ENCODE measurements around the gene LRPPRC. TPM values are rescaled to one million over a fixed set of nuclear protein-coding genes. Genes with fewer than 3 reads are reported as not detected.

LRPPRC gene
- total RNA-seq, 2 experiments from 2014 or later = 62.0 to 62.1 TPM

GRCh38 chr2:43877782-43878464 is 117.9 kb downstream of the LRPPRC start:
- H3K9me3 Mint-ChIP-seq = no peaks in the 10 kb centered on the region
- ChIA-PET POLR2A (interaction anchor here (0.7 kb wide), 1 partner anchor 49 kb away, joined by 4 read pairs; no protein-coding TSS in a partner anchor), CTCF (interaction anchor here (0.6 to 1.9 kb wide), 18 partner anchors 8 to 471 kb away, joined by 3 to 12 read pairs (median 4); no protein-coding TSS in a partner anchor)
- no peaks in the 10 kb centered on the region for H3K36me3 Mint-ChIP-seq (ENCODE audit: low read depth)
- H3K27me3 Mint-ChIP-seq = no peaks in the 10 kb centered on the region
- no peak overlapping the region for H3K27ac Mint-ChIP-seq
- no peak overlapping the region for H3K4me3 Mint-ChIP-seq
- peak; percentile 74 for DNase-seq
- peaks cover 2% of the 10 kb centered on the region for H3K4me1 Mint-ChIP-seq

GRCh38 chr2:43874776-43875451 is 120.9 kb downstream of the LRPPRC start:
- CTCF ChIA-PET = interaction anchor here (0.6 to 1.7 kb wide), 2 partner anchors 29 to 164 kb away, joined by 3 read pairs; no protein-coding TSS in a partner anchor
- H3K9me3 Mint-ChIP-seq = no peaks in the 10 kb centered on the region
- peaks cover 2% of the 10 kb centered on the region for H3K4me1 Mint-ChIP-seq
- no peak for DNase-seq
- no peak overlapping the region for H3K27ac Mint-ChIP-seq
- peaks cover 12% of the 10 kb centered on the region for H3K27me3 Mint-ChIP-seq
- no peaks in the 10 kb centered on the region for H3K36me3 Mint-ChIP-seq (ENCODE audit: low read depth)
- no peak overlapping the region for H3K4me3 Mint-ChIP-seq
- POLR2A ChIA-PET = no interaction called here

- no peak for DNase-seq
- Mint-ChIP-seq H3K4me1 (no peaks in the 10 kb centered on the region), H3K9me3 (no peaks in the 10 kb centered on the region), H3K27ac (no peak overlapping the region), H3K4me3 (no peak overlapping the region), H3K36me3 (ENCODE audit: low read depth) (no peaks in the 10 kb centered on the region), H3K27me3 (peaks cover 23% of the 10 kb centered on the region)
- ChIA-PET CTCF (no interaction called here), POLR2A (no interaction called here)
These were observed 123.6 kb downstream of the LRPPRC start for GRCh38 chr2:43872151-43872550.

GRCh38 chr2:43855292-43855691 is 140.5 kb downstream of the LRPPRC start:
- no peaks in the 10 kb centered on the region for H3K9me3 Mint-ChIP-seq
- POLR2A ChIA-PET = no interaction called here
- H3K4me3 Mint-ChIP-seq = no peak overlapping the region
- CTCF ChIA-PET = no interaction called here
- H3K4me1 Mint-ChIP-seq = no peaks in the 10 kb centered on the region
- no peaks in the 10 kb centered on the region for H3K36me3 Mint-ChIP-seq (ENCODE audit: low read depth)
- H3K27me3 Mint-ChIP-seq = peaks cover 25% of the 10 kb centered on the region
- DNase-seq = no peak
- no peak overlapping the region for H3K27ac Mint-ChIP-seq

GRCh38 chr2:43854671-43855070 is 141.1 kb downstream of the LRPPRC start:
- DNase-seq = no peak
- H3K4me1 Mint-ChIP-seq = no peaks in the 10 kb centered on the region
- H3K27me3 Mint-ChIP-seq = peaks cover 22% of the 10 kb centered on the region
- no peak overlapping the region for H3K27ac Mint-ChIP-seq
- ChIA-PET CTCF (no interaction called here), POLR2A (no interaction called here)
- no peak overlapping the region for H3K4me3 Mint-ChIP-seq
- no peaks in the 10 kb centered on the region for H3K36me3 Mint-ChIP-seq (ENCODE audit: low read depth)
- no peaks in the 10 kb centered on the region for H3K9me3 Mint-ChIP-seq

- H3K27me3 Mint-ChIP-seq = peaks cover 24% of the 10 kb centered on the region
- H3K36me3 Mint-ChIP-seq (ENCODE audit: low read depth) = no peaks in the 10 kb centered on the region
- no peaks in the 10 kb centered on the region for H3K4me1 Mint-ChIP-seq
- H3K4me3 Mint-ChIP-seq = no peak overlapping the region
- POLR2A ChIA-PET = no interaction called here
- no peaks in the 10 kb centered on the region for H3K9me3 Mint-ChIP-seq
- H3K27ac Mint-ChIP-seq = no peak overlapping the region
- CTCF ChIA-PET = no interaction called here
- no peak for DNase-seq
These were observed 142.4 kb downstream of the LRPPRC start for GRCh38 chr2:43853141-43854081.

GRCh38 chr2:43852196-43852730 is 143.5 kb downstream of the LRPPRC start:
- Mint-ChIP-seq H3K27ac (no peak overlapping the region), H3K4me3 (no peak overlapping the region), H3K9me3 (no peaks in the 10 kb centered on the region), H3K27me3 (peaks cover 19% of the 10 kb centered on the region), H3K4me1 (no peaks in the 10 kb centered on the region), H3K36me3 (ENCODE audit: low read depth) (no peaks in the 10 kb centered on the region)
- POLR2A ChIA-PET = no interaction called here
- no peak for DNase-seq
- CTCF ChIA-PET = no interaction called here

- CTCF ChIA-PET = no interaction called here
- Mint-ChIP-seq H3K36me3 (ENCODE audit: low read depth) (no peaks in the 10 kb centered on the region), H3K9me3 (no peaks in the 10 kb centered on the region), H3K27ac (no peak overlapping the region), H3K27me3 (peaks cover 12% of the 10 kb centered on the region), H3K4me1 (no peaks in the 10 kb centered on the region), H3K4me3 (no peak overlapping the region)
- no peak for DNase-seq
- POLR2A ChIA-PET = no interaction called here
These were observed 144.5 kb downstream of the LRPPRC start for GRCh38 chr2:43851011-43851980.

- Mint-ChIP-seq H3K9me3 (no peaks in the 10 kb centered on the region), H3K4me1 (no peaks in the 10 kb centered on the region), H3K27me3 (peaks cover 7% of the 10 kb centered on the region), H3K27ac (no peak overlapping the region), H3K4me3 (no peak overlapping the region), H3K36me3 (ENCODE audit: low read depth) (no peaks in the 10 kb centered on the region)
- CTCF ChIA-PET = no interaction called here
- POLR2A ChIA-PET = no interaction called here
- DNase-seq = no peak
These were observed 147.6 kb downstream of the LRPPRC start for GRCh38 chr2:43848214-43848613.

- no peak overlapping the region for H3K27ac Mint-ChIP-seq
- no peak overlapping the region for H3K4me3 Mint-ChIP-seq
- no peaks in the 10 kb centered on the region for H3K36me3 Mint-ChIP-seq (ENCODE audit: low read depth)
- POLR2A ChIA-PET = no interaction called here
- DNase-seq = no peak
- CTCF ChIA-PET = no interaction called here
- H3K9me3 Mint-ChIP-seq = no peaks in the 10 kb centered on the region
- no peaks in the 10 kb centered on the region for H3K4me1 Mint-ChIP-seq
- peaks cover 7% of the 10 kb centered on the region for H3K27me3 Mint-ChIP-seq
These were observed 149.5 kb downstream of the LRPPRC start for GRCh38 chr2:43846140-43846793.

GRCh38 chr2:43845181-43845580 is 150.6 kb downstream of the LRPPRC start:
- POLR2A ChIA-PET = no interaction called here
- no peak for DNase-seq
- Mint-ChIP-seq H3K27me3 (peaks cover 4% of the 10 kb centered on the region), H3K4me3 (no peak overlapping the region), H3K9me3 (no peaks in the 10 kb centered on the region), H3K36me3 (ENCODE audit: low read depth) (no peaks in the 10 kb centered on the region), H3K27ac (no peak overlapping the region), H3K4me1 (no peaks in the 10 kb centered on the region)
- CTCF ChIA-PET = no interaction called here

- POLR2A ChIA-PET = no interaction called here
- DNase-seq = no peak
- H3K27ac Mint-ChIP-seq = no peak overlapping the region
- H3K4me1 Mint-ChIP-seq = no peaks in the 10 kb centered on the region
- H3K27me3 Mint-ChIP-seq = peaks cover 3% of the 10 kb centered on the region
- H3K36me3 Mint-ChIP-seq (ENCODE audit: low read depth) = no peaks in the 10 kb centered on the region
- H3K9me3 Mint-ChIP-seq = no peaks in the 10 kb centered on the region
- CTCF ChIA-PET = no interaction called here
- H3K4me3 Mint-ChIP-seq = no peak overlapping the region
These were observed 152.9 kb downstream of the LRPPRC start for GRCh38 chr2:43842866-43843226.

All from activated CD4-positive, alpha-beta memory T cell treated with anti-CD3 and anti-CD28 coated beads, Interleukin-2, amount 10 ng/mL, durations not matched to agents 7 days and 5 days (primary cell).